Measurements from ENCODE around the gene MSTO1.

GRCh38 chr1:155648207-155649147 is 38.5 kb downstream of the MSTO1 start:
- no peak for TF ChIP-seq POLR2AphosphoS5 (IDR thresholded peaks at IDR 0.05; ENCODE audit: low read depth, low read length)
- TF ChIP-seq REST (IDR thresholded peaks at IDR 0.05; ENCODE audit: insufficient read depth in 1 of 2, low read depth in 2 of 2, low read length in 2 of 2) = no peak
- TF ChIP-seq TAF1 (IDR thresholded peaks at IDR 0.05; ENCODE audit: borderline replicate concordance, insufficient read depth, low read length) = no peak
- TF ChIP-seq FOXP2 (optimal IDR thresholded peaks at IDR 0.05; ENCODE audit: borderline replicate concordance, extremely low read depth, extremely low read length, insufficient read depth) = no peak
- 0 out of 2 replicates have a peak, but pooled peaks have one; percentile 72 for TF ChIP-seq SIN3A (IDR thresholded peaks at IDR 0.05; ENCODE audit: borderline replicate concordance, insufficient read depth, low read length)

Data from PFSK-1 (cell line).